ENCODE measurements around the gene RIIAD1. TPM values are rescaled to one million over a fixed set of nuclear protein-coding genes. Genes with fewer than 3 reads are reported as not detected.

RIIAD1 gene
- total RNA-seq, 1 donor from 2014 or later, result not detected

DNA sequence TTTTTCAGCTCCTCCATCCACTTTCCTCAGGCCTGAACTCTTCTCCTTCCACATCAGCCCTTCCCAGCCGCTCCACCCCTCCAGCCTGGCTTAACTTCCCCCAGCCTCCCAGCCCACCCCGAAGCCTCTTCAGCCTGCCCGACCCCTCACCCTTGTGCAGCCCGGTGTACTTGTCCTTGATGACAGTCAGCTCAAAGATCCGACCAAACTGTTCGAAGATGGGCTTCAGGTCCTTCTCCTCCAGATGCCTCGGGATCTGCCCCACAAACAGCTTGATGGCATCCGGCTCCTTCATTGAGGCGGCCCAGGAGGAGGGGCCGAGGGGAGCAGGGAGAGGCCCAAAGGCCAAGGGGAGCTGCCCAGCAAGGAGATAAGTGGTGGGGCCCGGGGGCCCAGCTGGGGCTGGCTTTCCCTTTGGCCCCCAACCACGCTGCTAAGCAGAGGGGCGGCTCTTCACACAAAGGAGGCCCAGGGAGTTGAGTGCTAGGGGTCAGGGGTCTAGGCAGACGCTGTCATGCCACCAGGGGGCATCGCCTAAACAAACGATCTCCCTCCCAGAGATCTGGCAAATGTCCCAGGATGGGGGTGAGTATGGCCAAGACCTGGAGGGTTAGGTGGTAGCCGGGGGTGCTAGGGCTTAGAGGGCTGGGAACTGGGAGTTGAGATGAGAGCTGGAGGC lies 5.5 kb upstream of the RIIAD1 start:
- H3K9ac ChIP-seq, result no peak overlapping the region
- peaks cover 15% of the 10 kb centered on the region for H4K20me1 ChIP-seq (ENCODE audit: low read depth)
- peaks cover 26% of the 10 kb centered on the region for H3K4me1 ChIP-seq
- H3K27me3 Mint-ChIP-seq (ENCODE audit: insufficient read depth, low read depth), result peaks cover 46% of the 10 kb centered on the region
- no peak overlapping the region for H2AFZ ChIP-seq (replicated peaks)
- no peaks in the 10 kb centered on the region for H3K9me3 ChIP-seq (ENCODE audit: low read depth)
- no peaks in the 10 kb centered on the region for H3K9me3 Mint-ChIP-seq
- H3F3A ChIP-seq (ENCODE audit: low read depth), result peaks cover 27% of the 10 kb centered on the region
- peak; percentile 15 for TF ChIP-seq EZH2 (IDR thresholded peaks at IDR 0.05)
- no peak for TF ChIP-seq EZH2phosphoT487 (IDR thresholded peaks at IDR 0.05)
- TF ChIP-seq, protein P1, sequence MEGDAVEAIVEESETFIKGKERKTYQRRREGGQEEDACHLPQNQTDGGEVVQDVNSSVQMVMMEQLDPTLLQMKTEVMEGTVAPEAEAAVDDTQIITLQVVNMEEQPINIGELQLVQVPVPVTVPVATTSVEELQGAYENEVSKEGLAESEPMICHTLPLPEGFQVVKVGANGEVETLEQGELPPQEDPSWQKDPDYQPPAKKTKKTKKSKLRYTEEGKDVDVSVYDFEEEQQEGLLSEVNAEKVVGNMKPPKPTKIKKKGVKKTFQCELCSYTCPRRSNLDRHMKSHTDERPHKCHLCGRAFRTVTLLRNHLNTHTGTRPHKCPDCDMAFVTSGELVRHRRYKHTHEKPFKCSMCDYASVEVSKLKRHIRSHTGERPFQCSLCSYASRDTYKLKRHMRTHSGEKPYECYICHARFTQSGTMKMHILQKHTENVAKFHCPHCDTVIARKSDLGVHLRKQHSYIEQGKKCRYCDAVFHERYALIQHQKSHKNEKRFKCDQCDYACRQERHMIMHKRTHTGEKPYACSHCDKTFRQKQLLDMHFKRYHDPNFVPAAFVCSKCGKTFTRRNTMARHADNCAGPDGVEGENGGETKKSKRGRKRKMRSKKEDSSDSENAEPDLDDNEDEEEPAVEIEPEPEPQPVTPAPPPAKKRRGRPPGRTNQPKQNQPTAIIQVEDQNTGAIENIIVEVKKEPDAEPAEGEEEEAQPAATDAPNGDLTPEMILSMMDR (IDR thresholded peaks at IDR 0.05), result peak; percentile 62
- no peaks in the 10 kb centered on the region for H3K36me3 ChIP-seq
- peak overlapping the region; percentile 48 for H3K4me3 ChIP-seq
- no peaks in the 10 kb centered on the region for H3K79me2 ChIP-seq (ENCODE audit: low read depth)
- peaks cover 65% of the 10 kb centered on the region for H3K4me1 Mint-ChIP-seq
- peaks cover 40% of the 10 kb centered on the region for H3K27me3 ChIP-seq
- H3K36me3 Mint-ChIP-seq, result no peaks in the 10 kb centered on the region
- H3K27ac Mint-ChIP-seq, result no peak overlapping the region
- peak overlapping the region; percentile 87 for H3K4me3 Mint-ChIP-seq
- peak; percentile 80 for DNase-seq (ENCODE audit: low spot score)
- no peak overlapping the region for H3K27ac ChIP-seq
- H3K4me2 ChIP-seq, result peak overlapping the region; percentile 92

DNA sequence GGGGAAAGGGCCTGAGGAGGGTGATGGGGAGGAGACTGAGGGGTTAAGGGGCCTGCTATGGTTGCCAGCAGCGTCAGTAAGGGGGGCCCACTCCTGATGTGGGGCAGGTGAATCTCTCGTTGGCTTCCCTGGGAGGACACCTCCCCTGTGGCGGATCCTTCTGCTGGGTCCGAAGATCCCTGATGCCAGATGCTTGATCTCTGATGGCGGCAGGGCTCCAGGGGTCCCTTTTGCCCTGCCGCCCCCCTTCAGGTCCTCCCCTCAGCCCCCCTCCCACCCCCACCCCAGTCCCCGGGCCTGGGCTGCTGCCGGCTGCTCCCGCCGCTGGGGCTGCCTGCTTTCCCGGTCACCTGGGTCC lies 4.9 kb upstream of the RIIAD1 start:
- Histone ChIP-seq H3K4me2 (peak overlapping the region; percentile 92), H3K4me1 (peaks cover 28% of the 10 kb centered on the region), H3K36me3 (no peaks in the 10 kb centered on the region), H3K9me3 (ENCODE audit: low read depth) (no peaks in the 10 kb centered on the region), H3K79me2 (ENCODE audit: low read depth) (no peaks in the 10 kb centered on the region), H3K27ac (no peak overlapping the region), H2AFZ (replicated peaks) (no peak overlapping the region), H3F3A (ENCODE audit: low read depth) (peaks cover 31% of the 10 kb centered on the region), H3K4me3 (peak overlapping the region; percentile 48), H3K27me3 (peaks cover 43% of the 10 kb centered on the region), H3K9ac (no peak overlapping the region), H4K20me1 (ENCODE audit: low read depth) (peaks cover 15% of the 10 kb centered on the region)
- H3K27ac Mint-ChIP-seq, result no peak overlapping the region
- H3K27me3 Mint-ChIP-seq (ENCODE audit: insufficient read depth, low read depth), result peaks cover 48% of the 10 kb centered on the region
- H3K36me3 Mint-ChIP-seq, result no peaks in the 10 kb centered on the region
- no peak for DNase-seq (ENCODE audit: low spot score)
- TF ChIP-seq, protein P1 (IDR thresholded peaks at IDR 0.05), result no peak
- TF ChIP-seq EZH2phosphoT487 (IDR thresholded peaks at IDR 0.05) (no peak), EZH2 (IDR thresholded peaks at IDR 0.05) (no peak)
- no peaks in the 10 kb centered on the region for H3K9me3 Mint-ChIP-seq
- peaks cover 62% of the 10 kb centered on the region for H3K4me1 Mint-ChIP-seq
- H3K4me3 Mint-ChIP-seq, result peak overlapping the region; percentile 87

DNA sequence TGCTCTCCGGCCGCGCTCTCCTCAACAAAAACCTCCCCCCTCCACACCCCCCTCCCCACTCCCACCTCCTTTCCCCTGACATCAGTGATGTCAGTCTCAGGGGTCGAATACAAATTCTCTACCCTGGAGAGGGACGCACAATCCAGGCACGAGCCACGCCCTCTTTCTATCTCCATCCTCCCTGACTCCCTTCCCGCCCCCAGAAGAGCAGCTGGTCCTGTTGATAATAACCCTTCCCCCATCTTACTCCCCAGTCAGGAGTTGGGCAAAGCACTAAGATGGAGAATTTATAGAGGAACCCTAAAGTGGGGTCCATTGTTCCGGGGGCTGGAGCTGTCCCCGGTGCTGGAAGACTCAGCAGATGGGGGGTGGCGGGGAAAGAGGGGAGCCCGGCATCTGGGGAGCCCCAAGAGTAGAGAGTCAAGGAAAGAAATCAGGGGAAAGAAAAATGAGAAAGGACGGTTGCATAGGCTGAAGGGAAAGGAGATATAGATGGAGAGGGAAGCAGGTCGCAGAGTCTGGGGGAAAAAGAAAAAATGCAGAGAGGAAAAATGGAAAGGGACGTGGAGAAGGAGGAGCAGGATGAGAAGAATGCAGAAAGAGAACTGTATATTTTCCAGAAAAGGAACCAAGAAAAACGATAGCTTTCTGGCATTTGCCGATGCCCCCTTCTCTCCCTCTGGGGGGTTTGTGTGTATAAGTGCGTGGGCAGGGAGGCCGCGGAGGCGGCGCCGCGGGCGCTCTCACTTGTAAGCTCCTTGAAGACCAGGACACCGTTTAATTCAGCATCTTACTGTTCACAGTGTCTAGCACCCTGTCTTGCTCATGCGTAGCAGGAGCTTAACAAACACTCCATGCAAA lies 4.3 kb upstream of the RIIAD1 start, which contains the start of gene CELF3:
CELF3 (minus strand) TSS at position 33 of the 861 bp plus-strand sequence. CDS start 783 bp downstream, outside the sequence.
- Histone ChIP-seq H3F3A (ENCODE audit: low read depth) (peaks cover 31% of the 10 kb centered on the region), H3K36me3 (no peaks in the 10 kb centered on the region), H3K4me1 (peaks cover 32% of the 10 kb centered on the region), H3K9me3 (ENCODE audit: low read depth) (no peaks in the 10 kb centered on the region), H3K9ac (no peak within 1 kb of the TSS), H2AFZ (replicated peaks) (no peak within 1 kb of the TSS), H3K27ac (peak within 1 kb of the TSS; percentile 95), H3K79me2 (ENCODE audit: low read depth) (no peaks in the 10 kb centered on the region), H3K4me2 (peak within 1 kb of the TSS; percentile 92), H3K27me3 (peaks cover 49% of the 10 kb centered on the region), H4K20me1 (ENCODE audit: low read depth) (peaks cover 20% of the 10 kb centered on the region), H3K4me3 (peak within 1 kb of the TSS; percentile 48)
- peak; percentile 83 for DNase-seq (ENCODE audit: low spot score)
- no peaks in the 10 kb centered on the region for H3K9me3 Mint-ChIP-seq
- TF ChIP-seq EZH2 (IDR thresholded peaks at IDR 0.05), result peak; percentile 41
- TF ChIP-seq, protein P1 (IDR thresholded peaks at IDR 0.05), result no peak
- H3K4me3 Mint-ChIP-seq, result peak within 1 kb of the TSS; percentile 91
- H3K36me3 Mint-ChIP-seq, result no peaks in the 10 kb centered on the region
- peak within 1 kb of the TSS; percentile 99 for H3K27ac Mint-ChIP-seq
- peaks cover 62% of the 10 kb centered on the region for H3K4me1 Mint-ChIP-seq
- peaks cover 50% of the 10 kb centered on the region for H3K27me3 Mint-ChIP-seq (ENCODE audit: insufficient read depth, low read depth)
